Fibroblast of peridontal ligament (primary cell): ENCODE data around the gene MOK.
"Not testable (repeated sequence)": the region's sequence is repeated elsewhere in the genome, so short reads cannot be mapped to it uniquely, and the experiment has no call there.

Experiments
- DNase-seq: peaks from one replicate; pipeline ENCODE4 v3.0.0-alpha.2; 2010; ENCODE audit errors: extremely low read depth

MOK gene

GRCh38 chr14:102321456-102322422 is 16.8 kb upstream of the MOK start:
- no peak for DNase-seq

GRCh38 chr14:102320671-102321455 is 15.9 kb upstream of the MOK start:
- no peak for DNase-seq

GRCh38 chr14:102320033-102320660 is 15.2 kb upstream of the MOK start:
- DNase-seq: peak; percentile 50

- peak; percentile 85 for DNase-seq
Observed at GRCh38 chr14:102319351-102320032, 14.5 kb upstream of the MOK start, which contains the start of gene ZNF839. ZNF839 (plus strand) TSS chr14:102319746; CDS start chr14:102319766, 20 bp downstream.

- DNase-seq: no peak
Observed at GRCh38 chr14:102318781-102319276, 13.9 kb upstream of the MOK start.

GRCh38 chr14:102317564-102318248 is 12.7 kb upstream of the MOK start:
- no peak for DNase-seq

- DNase-seq: peak; percentile 90
Observed at GRCh38 chr14:102316743-102317563, 12.0 kb upstream of the MOK start.

GRCh38 chr14:102316338-102316742 is 11.4 kb upstream of the MOK start:
- DNase-seq: peak; percentile 76

GRCh38 chr14:102315121-102315520 is 10.2 kb upstream of the MOK start:
- no peak for DNase-seq

- DNase-seq: peak; percentile 82
Observed at GRCh38 chr14:102314242-102315011, 9.5 kb upstream of the MOK start.

- no peak for DNase-seq
Observed at GRCh38 chr14:102303664-102304063, 1.3 kb downstream of the MOK start.

GRCh38 chr14:102298303-102299070 is 6.5 kb downstream of the MOK start:
- not testable (repeated sequence) for DNase-seq

- no peak for DNase-seq
Observed at GRCh38 chr14:102297436-102298170, 7.4 kb downstream of the MOK start.

- peak; percentile 63 for DNase-seq
Observed at GRCh38 chr14:102295270-102295669, 9.7 kb downstream of the MOK start.

GRCh38 chr14:102293781-102294180 is 11.2 kb downstream of the MOK start:
- peak; percentile 42 for DNase-seq

GRCh38 chr14:102292441-102292840 is 12.5 kb downstream of the MOK start:
- no peak for DNase-seq

- DNase-seq: no peak
Observed at GRCh38 chr14:102288139-102288538, 16.8 kb downstream of the MOK start.

GRCh38 chr14:102285106-102285505 is 19.9 kb downstream of the MOK start:
- no peak for DNase-seq
